ENCODE data around the gene LY6G5C. TPM values are rescaled to one million over a fixed set of nuclear protein-coding genes. Genes with fewer than 3 reads are reported as not detected.

The LY6G5C gene
- total RNA-seq, 1 donor from 2014 or later: 2.4 TPM

DNA sequence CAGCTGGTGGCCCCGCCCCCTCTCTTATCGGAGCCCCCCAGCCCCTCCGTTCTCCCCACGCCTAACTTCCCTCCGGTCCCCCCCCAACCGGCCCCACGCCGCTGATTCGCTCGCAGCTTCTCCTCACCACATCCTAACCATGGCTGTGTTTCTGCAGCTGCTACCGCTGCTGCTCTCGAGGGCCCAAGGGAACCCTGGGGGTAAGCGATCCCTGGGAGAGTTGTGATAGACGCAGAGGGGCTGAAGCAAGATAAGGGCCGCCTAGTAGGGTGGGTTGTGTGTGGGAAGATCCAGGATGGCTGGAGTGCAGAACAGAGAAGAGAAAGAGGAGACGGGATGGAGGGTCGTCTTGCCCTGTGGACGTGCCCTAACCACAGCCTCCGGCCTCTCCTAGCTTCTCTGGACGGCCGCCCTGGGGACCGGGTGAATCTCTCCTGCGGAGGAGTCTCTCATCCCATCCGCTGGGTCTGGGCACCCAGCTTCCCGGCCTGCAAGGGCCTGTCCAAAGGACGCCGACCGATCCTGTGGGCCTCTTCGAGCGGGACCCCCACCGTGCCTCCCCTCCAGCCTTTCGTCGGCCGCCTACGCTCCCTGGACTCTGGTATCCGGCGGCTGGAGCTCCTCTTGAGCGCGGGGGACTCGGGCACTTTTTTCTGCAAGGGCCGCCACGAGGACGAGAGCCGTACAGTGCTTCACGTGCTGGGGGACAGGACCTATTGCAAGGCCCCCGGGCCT, 42.5 kb upstream of the LY6G5C start, which contains the start of gene MPIG6B:
TSS of gene MPIG6B (plus strand) at position 129 of the 735 bp plus-strand sequence. CDS start at position 140, 11 bp downstream.
- Mint-ChIP-seq H3K4me1 (ENCODE audit: low read depth) (no peaks in the 10 kb centered on the region), H3K36me3 (ENCODE audit: low read depth) (peaks cover 22% of the 10 kb centered on the region), H3K27ac (ENCODE audit: unreplicated experiment) (peak within 1 kb of the TSS; percentile 17), H3K4me3 (ENCODE audit: unreplicated experiment) (no peak within 1 kb of the TSS), H3K9me3 (ENCODE audit: low read depth) (no peaks in the 10 kb centered on the region), H3K27me3 (ENCODE audit: low read depth) (no peaks in the 10 kb centered on the region)
- TF ChIP-seq, protein P1, sequence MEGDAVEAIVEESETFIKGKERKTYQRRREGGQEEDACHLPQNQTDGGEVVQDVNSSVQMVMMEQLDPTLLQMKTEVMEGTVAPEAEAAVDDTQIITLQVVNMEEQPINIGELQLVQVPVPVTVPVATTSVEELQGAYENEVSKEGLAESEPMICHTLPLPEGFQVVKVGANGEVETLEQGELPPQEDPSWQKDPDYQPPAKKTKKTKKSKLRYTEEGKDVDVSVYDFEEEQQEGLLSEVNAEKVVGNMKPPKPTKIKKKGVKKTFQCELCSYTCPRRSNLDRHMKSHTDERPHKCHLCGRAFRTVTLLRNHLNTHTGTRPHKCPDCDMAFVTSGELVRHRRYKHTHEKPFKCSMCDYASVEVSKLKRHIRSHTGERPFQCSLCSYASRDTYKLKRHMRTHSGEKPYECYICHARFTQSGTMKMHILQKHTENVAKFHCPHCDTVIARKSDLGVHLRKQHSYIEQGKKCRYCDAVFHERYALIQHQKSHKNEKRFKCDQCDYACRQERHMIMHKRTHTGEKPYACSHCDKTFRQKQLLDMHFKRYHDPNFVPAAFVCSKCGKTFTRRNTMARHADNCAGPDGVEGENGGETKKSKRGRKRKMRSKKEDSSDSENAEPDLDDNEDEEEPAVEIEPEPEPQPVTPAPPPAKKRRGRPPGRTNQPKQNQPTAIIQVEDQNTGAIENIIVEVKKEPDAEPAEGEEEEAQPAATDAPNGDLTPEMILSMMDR (IDR thresholded peaks at IDR 0.05): no peak
- DNase-seq (ENCODE audit: low spot score): no peak

DNA sequence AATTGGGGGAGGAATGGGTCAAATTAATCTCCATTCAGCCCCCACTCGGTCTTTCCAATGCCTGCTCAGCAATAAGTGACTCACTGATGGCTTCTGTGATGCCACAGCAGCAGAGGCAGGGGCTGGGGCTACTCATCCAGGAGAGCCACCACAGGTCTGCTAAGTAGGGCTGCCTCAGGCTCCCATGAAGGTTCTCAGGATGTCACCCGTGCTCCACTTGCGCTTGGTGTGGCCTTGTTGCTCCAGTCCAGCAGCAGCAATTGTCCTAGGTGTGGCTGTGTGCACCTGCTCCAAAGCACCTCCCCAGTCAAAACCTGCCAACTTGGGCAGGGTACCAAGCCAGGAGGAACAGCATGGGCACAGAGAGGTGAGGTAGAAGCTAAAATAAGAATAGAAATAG, 41.3 kb upstream of the LY6G5C start:
- H3K4me1 Mint-ChIP-seq (ENCODE audit: low read depth): no peaks in the 10 kb centered on the region

DNA sequence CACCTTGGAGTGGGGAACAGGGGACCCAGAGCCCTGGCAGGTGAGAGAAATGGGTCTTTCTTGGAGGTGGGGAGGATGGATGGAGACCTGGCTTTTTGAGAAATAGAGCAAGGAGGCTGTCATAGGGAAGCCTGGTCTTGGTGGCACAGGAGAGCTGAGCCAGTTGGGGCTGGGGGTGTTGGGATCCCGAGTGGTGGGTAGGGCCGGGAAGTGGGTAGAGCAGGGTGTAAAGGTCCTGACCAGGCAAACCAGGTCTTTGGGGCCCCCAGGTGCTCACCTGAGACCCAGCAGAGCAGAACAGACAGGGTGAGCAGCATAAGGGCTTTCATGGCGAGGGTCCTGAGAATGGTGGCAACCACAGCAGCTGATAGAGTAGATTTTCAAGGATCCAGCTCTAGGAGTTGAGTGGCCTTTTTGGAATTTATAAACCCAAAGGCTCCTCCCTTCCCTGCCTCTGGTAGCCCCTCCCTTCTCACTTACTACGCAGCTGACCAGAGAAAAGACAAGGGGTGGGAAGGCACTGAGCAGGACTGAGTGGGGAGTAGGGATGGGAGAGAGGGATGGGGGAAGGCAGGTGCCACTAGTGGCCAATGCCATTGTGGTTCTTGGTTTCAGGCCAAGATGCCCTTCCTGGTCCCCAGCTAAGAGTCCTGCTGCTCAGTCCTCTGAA, 40.6 kb upstream of the LY6G5C start, which contains the start of gene LY6G6C:
TSS of gene LY6G6C (minus strand) at position 396 of the 670 bp plus-strand sequence. CDS start at position 329, 67 bp downstream.
- no peaks in the 10 kb centered on the region for H3K4me1 Mint-ChIP-seq (ENCODE audit: low read depth)
- H3K4me3 Mint-ChIP-seq (ENCODE audit: unreplicated experiment): no peak within 1 kb of the TSS
- H3K27ac Mint-ChIP-seq (ENCODE audit: unreplicated experiment): no peak within 1 kb of the TSS
- no peaks in the 10 kb centered on the region for H3K27me3 Mint-ChIP-seq (ENCODE audit: low read depth)
- TF ChIP-seq, protein P1 (IDR thresholded peaks at IDR 0.05): no peak
- H3K9me3 Mint-ChIP-seq (ENCODE audit: low read depth): no peaks in the 10 kb centered on the region
- DNase-seq (ENCODE audit: low spot score): no peak
- peaks cover 11% of the 10 kb centered on the region for H3K36me3 Mint-ChIP-seq (ENCODE audit: low read depth)

More for the DNA sequence above, 41.3 kb upstream of the LY6G5C start:
- Mint-ChIP-seq H3K36me3 (ENCODE audit: low read depth) (peaks cover 17% of the 10 kb centered on the region), H3K4me3 (ENCODE audit: unreplicated experiment) (no peak overlapping the region), H3K27me3 (ENCODE audit: low read depth) (no peaks in the 10 kb centered on the region), H3K9me3 (ENCODE audit: low read depth) (no peaks in the 10 kb centered on the region), H3K27ac (ENCODE audit: unreplicated experiment) (no peak overlapping the region)
- TF ChIP-seq, protein P1 (IDR thresholded peaks at IDR 0.05): no peak
- DNase-seq (ENCODE audit: low spot score): no peak

DNA sequence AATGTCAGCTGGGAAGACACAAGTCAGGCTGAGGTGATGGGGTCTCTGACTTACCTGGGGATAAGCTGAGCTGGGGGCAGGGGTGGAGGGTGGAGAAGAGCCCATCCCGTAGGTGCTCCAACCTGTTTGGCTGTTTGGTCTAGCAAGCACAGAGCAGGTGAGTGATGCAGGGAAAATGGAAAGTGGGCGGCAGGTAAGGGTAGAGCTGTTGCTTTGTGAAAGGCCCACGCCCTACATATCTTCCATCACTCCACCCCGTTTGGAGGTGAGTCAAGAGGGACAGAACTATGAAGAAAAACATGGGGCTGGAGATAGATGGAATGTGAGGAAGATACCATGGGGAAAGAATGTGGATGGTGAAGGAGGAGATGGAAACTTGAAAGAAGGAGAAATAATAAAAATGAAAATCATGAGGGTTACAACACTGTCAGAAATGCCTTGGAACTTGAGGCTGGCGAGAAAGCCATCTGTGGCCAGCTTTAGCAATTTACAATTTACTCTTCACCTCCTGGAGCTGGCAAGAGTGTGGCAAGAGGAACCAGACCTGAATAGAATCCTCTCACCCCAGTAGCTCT, 39.4 kb upstream of the LY6G5C start:
- Mint-ChIP-seq H3K4me3 (ENCODE audit: unreplicated experiment) (no peak overlapping the region), H3K9me3 (ENCODE audit: low read depth) (no peaks in the 10 kb centered on the region), H3K36me3 (ENCODE audit: low read depth) (peaks cover 2% of the 10 kb centered on the region), H3K27me3 (ENCODE audit: low read depth) (no peaks in the 10 kb centered on the region), H3K4me1 (ENCODE audit: low read depth) (no peaks in the 10 kb centered on the region), H3K27ac (ENCODE audit: unreplicated experiment) (no peak overlapping the region)
- DNase-seq (ENCODE audit: low spot score): no peak
- TF ChIP-seq, protein P1 (IDR thresholded peaks at IDR 0.05): no peak

DNA sequence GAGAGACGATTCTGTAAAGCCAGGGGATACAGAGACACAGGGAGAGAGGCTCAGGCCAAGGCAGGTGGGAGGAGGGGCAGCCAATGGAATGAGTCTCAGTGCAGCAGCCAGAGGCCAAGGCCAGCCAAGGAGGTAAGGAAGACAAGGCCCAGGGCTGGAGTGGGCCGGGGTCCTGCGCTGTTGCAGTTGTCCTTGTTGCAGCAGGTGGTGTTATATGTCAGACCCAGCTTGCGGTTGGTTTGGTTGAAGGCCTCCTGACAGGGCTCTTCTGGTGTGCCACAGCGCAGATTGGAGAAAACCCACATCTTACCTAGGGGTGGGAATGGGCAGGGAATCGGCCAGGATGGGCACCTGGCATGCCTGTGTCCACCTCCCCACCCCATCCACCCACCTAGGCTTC, 38.1 kb upstream of the LY6G5C start:
- Mint-ChIP-seq H3K9me3 (ENCODE audit: low read depth) (no peaks in the 10 kb centered on the region), H3K4me3 (ENCODE audit: unreplicated experiment) (no peak overlapping the region), H3K27me3 (ENCODE audit: low read depth) (no peaks in the 10 kb centered on the region), H3K36me3 (ENCODE audit: low read depth) (no peaks in the 10 kb centered on the region), H3K27ac (ENCODE audit: unreplicated experiment) (no peak overlapping the region), H3K4me1 (ENCODE audit: low read depth) (no peaks in the 10 kb centered on the region)
- no peak for DNase-seq (ENCODE audit: low spot score)
- TF ChIP-seq, protein P1 (IDR thresholded peaks at IDR 0.05): no peak

All from chondrocyte (in vitro differentiated cells).